MG63 (cell line): ENCODE data around the gene HID1. TPM values are rescaled to one million over a fixed set of nuclear protein-coding genes. Genes with fewer than 3 reads are reported as not detected.
"Not testable (repeated sequence)": the region's sequence is repeated elsewhere in the genome, so short reads cannot be mapped to it uniquely, and the experiment has no call there.

Source experiments
- DNase-seq: peaks from one replicate; pipeline ENCODE4 v3.0.0-alpha.2; 2020
- H3K27me3 ChIP-seq: fragments of 250-450 bp; sonication (Bioruptor Pico); 2 replicates; pipeline ENCODE4 v1.5.1; 2020; ENCODE audit warnings: mild to moderate bottlenecking, moderate library complexity
- H3K36me3 ChIP-seq: fragments of 250-450 bp; sonication (Bioruptor Pico); 2 replicates; pipeline ENCODE4 v1.5.1; 2020; ENCODE audit warnings: mild to moderate bottlenecking, moderate library complexity
- H3K4me3 ChIP-seq: fragments of 250-450 bp; sonication (Bioruptor Pico); 2 replicates; pipeline ENCODE4 v1.5.1; 2020; ENCODE audit warnings: mild to moderate bottlenecking, moderate library complexity
- H3K9me3 ChIP-seq: fragments of 250-450 bp; sonication (Bioruptor Pico); 2 replicates; pipeline ENCODE4 v1.5.1; 2020; ENCODE audit warnings: mild to moderate bottlenecking, moderate library complexity
- total RNA-seq: library from RNA; depleted of rRNA; stranded (reverse); fragments of >200 nt; shearing (Covaris generic); gene quantifications from 2 replicates; pipeline ENCODE4 v1.2.3, GENCODE V29; 2014; ENCODE audit warnings: low replicate concordance

HID1 gene
- total RNA-seq, 1 experiment from 2014 or later = not detected

DNA sequence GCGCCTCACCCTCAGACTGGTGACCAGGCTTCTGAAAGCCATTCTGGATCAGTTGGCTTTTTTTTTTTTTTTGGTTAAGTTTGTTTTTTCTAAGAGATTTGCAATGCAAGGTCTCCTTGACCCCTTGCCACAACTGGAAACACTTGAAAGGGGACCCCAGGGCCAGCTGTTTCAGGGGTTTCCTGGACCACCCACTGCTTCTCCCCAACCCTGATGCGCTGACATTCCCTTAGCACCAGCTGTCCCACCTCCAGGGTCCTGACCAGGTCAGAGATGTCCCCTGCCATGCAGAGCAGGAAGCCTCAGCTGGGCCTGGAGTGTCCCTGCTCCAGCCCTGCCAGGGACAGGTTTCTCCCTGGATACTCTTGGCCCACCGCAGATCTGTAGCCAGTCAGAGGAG lies 31.8 kb upstream of the HID1 start:
- Histone ChIP-seq H3K27me3 (no peaks in the 10 kb centered on the region), H3K36me3 (no peaks in the 10 kb centered on the region), H3K4me3 (no peak overlapping the region), H3K9me3 (no peaks in the 10 kb centered on the region)
- no peak for DNase-seq

DNA sequence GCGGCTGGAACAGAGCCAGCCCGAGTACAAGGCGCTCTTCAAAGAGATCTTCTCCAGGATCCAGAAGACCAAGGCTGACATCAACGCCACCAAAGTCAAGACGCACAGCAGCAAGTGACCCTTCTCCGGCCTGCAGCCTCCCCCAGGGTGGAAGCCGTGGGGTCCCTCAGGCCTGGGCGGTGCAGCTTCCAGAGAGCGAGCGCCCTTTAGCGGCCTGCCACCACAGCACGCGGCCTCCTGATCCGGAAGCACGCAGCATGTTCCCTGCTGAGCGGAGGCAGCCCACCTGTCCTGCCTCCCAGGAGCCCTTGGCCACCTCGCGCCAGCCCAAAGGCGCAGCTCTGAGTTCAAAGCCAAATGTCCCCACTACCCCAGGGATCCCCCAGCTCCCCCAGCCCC lies 31.4 kb upstream of the HID1 start:
- no peak for DNase-seq
- H3K27me3 ChIP-seq = no peaks in the 10 kb centered on the region
- H3K9me3 ChIP-seq = no peaks in the 10 kb centered on the region
- H3K36me3 ChIP-seq = no peaks in the 10 kb centered on the region
- H3K4me3 ChIP-seq = no peak overlapping the region

DNA sequence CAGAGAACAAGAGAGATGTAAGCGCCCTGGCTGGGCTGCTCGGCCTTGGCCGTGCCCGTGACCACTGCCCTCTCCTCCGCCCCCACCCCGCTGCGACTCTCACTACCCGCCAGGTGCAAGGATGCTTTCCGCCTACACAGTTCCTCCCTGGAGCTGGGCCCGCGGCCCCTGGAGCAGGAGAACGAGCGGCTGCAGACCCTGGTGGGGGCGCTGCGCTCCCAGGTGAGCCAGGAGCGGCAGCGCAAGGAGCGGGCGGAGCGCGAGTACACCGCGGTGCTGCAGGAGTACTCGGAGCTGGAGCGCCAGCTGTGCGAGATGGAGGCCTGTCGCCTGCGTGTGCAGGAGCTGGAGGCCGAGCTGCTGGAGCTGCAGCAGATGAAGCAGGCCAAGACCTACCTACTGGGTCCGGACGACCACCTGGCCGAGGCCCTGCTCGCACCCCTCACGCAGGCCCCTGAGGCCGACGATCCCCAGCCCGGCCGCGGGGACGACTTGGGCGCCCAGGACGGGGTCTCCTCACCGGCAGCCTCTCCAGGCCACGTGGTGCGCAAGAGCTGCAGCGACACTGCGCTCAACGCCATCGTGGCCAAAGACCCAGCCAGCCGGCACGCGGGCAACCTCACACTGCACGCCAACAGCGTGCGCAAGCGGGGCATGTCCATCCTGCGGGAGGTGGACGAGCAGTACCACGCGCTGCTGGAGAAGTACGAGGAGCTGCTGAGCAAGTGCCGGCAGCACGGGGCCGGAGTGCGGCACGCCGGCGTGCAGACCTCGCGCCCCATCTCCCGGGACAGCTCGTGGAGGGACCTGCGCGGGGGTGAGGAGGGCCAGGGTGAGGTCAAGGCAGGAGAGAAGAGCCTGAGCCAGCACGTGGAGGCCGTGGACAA lies 30.8 kb upstream of the HID1 start:
- no peak for DNase-seq
- Histone ChIP-seq H3K9me3 (no peaks in the 10 kb centered on the region), H3K27me3 (no peaks in the 10 kb centered on the region), H3K4me3 (no peak overlapping the region), H3K36me3 (no peaks in the 10 kb centered on the region)

DNA sequence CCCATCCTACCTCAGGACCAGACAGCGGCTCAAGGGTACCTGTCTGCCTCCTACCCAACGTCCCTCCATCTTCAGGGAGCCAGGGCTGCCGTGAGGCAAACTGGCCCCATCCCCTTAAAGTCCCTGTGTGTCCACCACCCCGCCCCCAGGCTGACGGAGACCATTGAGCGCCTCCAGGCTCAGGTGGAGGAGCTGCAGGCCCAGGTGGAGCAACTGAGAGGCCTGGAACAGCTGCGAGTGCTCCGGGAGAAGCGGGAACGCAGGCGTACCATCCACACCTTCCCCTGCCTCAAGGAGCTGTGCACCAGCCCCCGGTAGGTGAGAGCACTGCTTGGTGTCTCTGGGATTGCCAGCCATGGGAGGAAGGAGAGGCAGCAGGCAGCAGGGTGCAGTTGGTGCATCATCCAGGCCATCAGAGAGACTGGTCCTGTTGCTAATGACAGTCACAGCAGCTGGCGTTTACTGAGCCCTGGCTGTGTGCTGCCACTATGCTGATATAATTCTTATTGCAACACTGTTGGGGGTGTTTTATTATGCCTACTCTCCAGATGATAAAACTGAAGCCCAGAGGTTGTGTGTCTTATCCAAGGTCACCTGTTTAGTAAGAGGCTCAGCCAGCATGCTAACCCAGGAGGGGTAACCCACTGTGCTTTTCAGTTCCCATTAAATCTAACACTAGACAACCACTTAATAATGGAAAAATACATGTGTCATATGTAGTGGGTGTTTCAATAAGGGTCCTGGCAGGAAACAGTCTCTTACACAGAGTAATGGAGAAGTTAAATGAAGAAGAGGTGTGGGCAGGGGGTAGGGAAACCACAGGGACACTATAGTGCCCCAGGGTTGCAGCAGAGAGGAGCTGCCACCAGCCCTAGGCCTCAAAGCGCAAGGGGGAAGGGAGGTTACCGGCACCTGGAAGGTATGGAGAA lies 29.6 kb upstream of the HID1 start:
- no peak for DNase-seq
- no peaks in the 10 kb centered on the region for H3K36me3 ChIP-seq
- no peaks in the 10 kb centered on the region for H3K9me3 ChIP-seq
- no peaks in the 10 kb centered on the region for H3K27me3 ChIP-seq
- no peak overlapping the region for H3K4me3 ChIP-seq

DNA sequence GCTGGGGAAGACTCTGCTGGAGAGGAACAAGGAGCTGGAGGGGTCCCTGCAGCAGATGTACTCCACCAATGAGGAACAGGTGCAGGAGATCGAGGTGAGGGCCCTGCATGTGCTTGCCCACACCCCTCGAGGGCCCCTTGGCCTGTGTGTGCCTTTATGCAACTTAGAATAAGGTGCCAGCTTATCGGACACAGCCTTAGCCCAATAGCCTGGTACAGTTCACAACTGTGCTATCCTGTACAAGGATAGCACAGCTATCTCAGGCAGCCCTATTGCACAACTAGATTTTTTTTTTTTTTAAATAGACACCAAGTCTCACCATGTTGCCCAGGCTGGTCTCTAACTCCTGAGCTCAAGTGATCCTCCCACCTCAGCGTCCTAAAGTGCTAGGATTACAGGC lies 27.0 kb upstream of the HID1 start:
- Histone ChIP-seq H3K36me3 (no peaks in the 10 kb centered on the region), H3K27me3 (no peaks in the 10 kb centered on the region), H3K9me3 (no peaks in the 10 kb centered on the region), H3K4me3 (no peak overlapping the region)
- DNase-seq = no peak

DNA sequence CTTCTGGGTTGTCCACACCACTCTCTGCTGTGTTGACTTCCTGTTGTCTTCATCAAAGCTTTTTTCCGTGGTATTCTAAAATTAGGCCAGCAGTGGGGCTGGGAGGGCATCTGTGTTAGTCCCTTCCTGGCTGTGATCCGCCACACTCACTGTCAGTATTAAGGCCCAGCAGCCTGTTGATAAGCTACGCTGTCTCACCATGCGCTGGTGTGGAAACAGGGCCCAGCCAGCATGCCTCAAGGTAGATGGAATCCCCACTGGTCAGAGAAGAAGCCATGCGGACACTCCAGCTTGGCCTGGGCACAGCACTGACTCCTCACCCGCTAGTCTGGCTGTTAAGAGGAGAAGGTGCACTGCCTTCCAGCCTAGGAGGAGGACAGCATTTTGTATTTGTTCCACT lies 26.2 kb upstream of the HID1 start:
- no peaks in the 10 kb centered on the region for H3K27me3 ChIP-seq
- DNase-seq = no peak
- no peaks in the 10 kb centered on the region for H3K36me3 ChIP-seq
- H3K9me3 ChIP-seq = no peaks in the 10 kb centered on the region
- H3K4me3 ChIP-seq = no peak overlapping the region

DNA sequence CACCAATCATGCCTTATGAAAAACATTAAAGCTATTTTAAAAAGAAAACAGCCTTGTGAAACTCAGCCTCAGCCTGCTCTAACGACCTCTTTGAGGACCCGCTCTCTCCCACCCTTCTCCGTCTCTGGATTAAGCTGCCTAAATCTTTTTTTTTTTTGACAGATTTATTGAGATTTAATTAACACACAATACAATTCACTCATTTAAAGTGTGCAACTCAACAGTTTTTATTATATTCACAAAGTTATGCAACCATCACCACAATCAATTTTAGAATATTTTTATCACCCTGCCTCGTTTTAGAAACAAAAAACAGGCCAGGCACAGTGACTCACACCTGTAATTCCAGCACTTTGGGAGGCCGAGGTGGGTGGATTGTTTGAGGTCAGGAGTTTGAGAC lies 23.3 kb upstream of the HID1 start:
- H3K27me3 ChIP-seq = no peaks in the 10 kb centered on the region
- DNase-seq = no peak
- no peaks in the 10 kb centered on the region for H3K9me3 ChIP-seq

DNA sequence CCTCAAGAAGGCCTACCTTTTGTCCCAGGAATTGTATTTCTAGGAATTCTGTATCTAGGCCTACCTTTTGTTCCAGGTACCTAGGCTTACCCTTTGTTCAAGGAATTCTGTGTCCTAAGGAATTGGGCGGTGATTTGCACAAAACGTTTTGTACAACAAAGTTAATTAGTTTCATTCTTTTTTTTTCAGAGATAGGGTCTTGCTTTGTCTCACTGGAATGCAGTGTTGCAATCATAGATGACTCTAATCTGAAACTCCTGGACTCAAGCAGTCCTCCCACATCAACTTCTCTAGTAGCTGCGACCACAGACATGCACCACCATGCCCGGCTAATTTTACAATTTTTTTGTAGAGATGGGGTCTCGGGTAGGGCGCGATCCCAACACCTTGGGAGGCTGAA lies 21.9 kb upstream of the HID1 start:
- H3K4me3 ChIP-seq = no peak overlapping the region
- no peaks in the 10 kb centered on the region for H3K9me3 ChIP-seq
- H3K27me3 ChIP-seq = no peaks in the 10 kb centered on the region
- DNase-seq = no peak
- H3K36me3 ChIP-seq = no peaks in the 10 kb centered on the region

More for the DNA sequence above, 23.3 kb upstream of the HID1 start:
- Histone ChIP-seq H3K4me3 (no peak overlapping the region), H3K36me3 (no peaks in the 10 kb centered on the region)

DNA sequence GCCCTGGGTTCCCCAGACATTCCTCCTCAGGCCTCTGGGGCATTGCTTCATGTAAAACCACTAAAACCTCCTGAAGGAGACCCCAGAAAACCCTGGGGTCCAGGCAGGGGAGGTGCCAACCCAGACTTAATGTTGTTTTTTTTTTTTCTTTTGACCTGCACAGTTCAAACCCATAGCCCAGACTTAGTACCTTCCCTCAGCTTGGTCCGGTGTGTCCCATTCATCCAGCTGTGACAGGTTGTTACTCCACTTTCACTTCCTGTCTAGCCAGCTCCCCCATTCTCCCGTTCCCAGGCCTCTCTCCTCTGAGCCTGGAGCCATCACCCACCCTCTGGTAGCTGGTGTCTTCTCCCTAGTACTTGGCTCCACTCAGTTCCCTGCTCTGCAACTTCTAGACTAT lies 19.7 kb upstream of the HID1 start:
- no peak for DNase-seq
- Histone ChIP-seq H3K36me3 (no peaks in the 10 kb centered on the region), H3K9me3 (no peaks in the 10 kb centered on the region), H3K4me3 (no peak overlapping the region), H3K27me3 (no peaks in the 10 kb centered on the region)

DNA sequence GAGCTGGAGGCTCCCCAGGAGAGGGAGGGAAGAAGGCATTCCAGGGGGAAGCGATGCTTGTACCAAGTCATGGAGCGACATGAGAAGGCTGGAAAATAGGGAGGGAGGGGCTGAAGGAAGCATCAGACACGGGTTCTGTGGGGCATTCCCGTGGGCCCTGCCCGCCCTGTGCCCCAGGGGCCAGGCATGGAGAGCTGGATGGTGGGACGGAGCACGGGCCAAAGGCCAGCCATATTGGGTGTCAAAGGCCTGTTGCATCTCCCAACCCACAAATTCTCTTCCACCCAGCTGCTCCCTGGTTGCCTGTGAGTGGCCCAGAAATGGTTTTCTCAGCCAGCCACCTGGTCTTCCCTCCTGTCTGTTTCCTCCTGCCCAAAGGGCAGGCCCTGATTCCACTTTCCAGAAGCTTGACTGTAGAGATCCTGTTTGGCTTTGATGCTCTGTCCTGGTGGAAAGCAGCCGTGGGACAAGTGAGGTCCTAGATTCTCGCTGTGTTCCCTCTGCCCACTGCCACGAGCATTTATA lies 18.1 kb upstream of the HID1 start:
- no peak for DNase-seq
- no peak overlapping the region for H3K4me3 ChIP-seq
- no peaks in the 10 kb centered on the region for H3K27me3 ChIP-seq
- no peaks in the 10 kb centered on the region for H3K9me3 ChIP-seq
- no peaks in the 10 kb centered on the region for H3K36me3 ChIP-seq

DNA sequence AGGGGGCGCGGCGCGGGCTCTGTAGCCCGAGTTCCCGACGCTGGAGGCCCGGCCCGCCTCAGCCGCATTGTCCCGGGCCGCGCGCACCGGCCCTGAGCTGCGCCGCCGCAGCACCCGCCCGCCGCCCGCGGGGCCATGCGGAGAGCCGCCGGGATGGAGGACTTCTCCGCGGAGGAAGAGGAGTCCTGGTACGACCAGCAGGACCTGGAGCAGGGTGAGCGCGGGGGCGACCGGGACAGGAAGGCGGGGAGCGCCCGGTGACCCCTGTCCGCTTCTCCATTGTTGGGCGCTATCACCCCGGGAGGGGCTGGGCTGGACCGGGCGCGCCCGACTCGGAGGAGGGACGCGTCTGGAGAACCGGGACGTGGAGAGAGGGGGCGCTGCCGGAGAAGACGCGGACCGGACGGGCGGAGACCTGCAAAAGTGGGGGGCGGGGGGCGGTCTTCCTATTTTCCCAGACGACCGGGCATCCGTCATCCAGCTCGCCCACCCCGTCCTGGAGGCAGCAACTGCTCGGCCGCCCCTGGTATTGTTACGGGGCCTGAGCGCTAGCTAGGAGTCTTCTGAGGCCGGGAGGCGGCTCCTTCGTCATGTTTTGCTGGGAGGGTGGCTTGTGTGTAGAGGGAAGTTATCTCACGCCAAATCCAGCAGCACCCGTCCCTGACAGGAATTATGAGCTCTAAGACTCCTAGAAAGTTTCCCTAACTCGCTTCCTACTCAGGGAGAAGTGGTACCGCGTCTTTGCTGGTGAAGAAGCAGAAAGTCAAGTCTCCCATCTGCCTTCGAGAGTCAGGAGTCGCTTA lies 15.6 kb upstream of the HID1 start:
- no peaks in the 10 kb centered on the region for H3K27me3 ChIP-seq
- peak; percentile 77 for DNase-seq
- peak overlapping the region; percentile 71 for H3K4me3 ChIP-seq

DNA sequence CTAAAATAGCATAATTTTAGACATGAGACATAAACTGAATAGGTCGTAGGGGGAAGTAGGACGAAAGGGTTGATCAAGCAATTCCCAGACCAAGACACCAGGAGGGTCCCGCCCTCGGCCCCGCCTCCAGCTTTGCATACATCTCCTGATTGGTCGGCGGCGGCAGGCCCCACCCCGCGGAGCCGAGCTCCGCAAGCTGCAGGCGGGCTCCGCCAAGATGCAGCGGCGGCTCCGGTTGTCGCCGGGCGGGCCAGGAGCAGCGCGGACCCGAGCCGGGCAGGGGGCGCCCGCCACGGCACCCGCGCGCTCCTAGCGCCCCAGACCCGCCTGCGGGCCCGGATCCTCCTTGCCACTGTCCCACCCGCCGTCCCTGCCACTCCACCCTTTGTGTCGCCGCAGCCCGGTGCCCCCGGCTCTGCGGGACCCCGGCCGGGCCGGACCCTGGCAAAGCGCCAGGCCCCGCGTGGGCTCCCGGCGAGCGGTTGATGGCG lies 14.9 kb upstream of the HID1 start, which contains the start of gene CDR2L:
TSS of gene CDR2L (plus strand) at position 215 of the 491 bp plus-strand sequence. CDS start 412 bp downstream, outside the sequence.
- DNase-seq = peak; percentile 95
- Histone ChIP-seq H3K36me3 (no peaks in the 10 kb centered on the region), H3K9me3 (no peaks in the 10 kb centered on the region), H3K4me3 (peak within 1 kb of the TSS; percentile 71), H3K27me3 (no peaks in the 10 kb centered on the region)

More for the DNA sequence above, 15.6 kb upstream of the HID1 start:
- no peaks in the 10 kb centered on the region for H3K36me3 ChIP-seq
- H3K9me3 ChIP-seq = no peaks in the 10 kb centered on the region

DNA sequence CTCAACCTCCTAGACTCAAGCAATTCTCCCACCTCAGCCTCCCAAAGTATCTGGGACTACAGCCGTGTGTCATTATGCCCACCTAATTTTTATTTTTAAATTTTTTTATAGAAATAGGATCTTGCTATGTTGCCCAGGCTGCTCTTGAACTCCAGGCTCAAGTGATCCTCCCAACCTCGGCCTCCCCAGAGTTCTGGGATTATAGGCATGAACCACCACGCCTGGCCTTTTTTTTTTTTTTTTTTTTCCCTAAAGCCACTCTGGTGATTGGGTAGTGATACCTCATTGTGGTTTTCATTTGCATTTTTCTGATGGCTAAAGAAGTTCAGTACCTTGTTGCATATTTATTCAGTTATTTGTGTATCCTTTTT lies 13.6 kb upstream of the HID1 start:
- DNase-seq = no peak
- H3K36me3 ChIP-seq = no peaks in the 10 kb centered on the region

DNA sequence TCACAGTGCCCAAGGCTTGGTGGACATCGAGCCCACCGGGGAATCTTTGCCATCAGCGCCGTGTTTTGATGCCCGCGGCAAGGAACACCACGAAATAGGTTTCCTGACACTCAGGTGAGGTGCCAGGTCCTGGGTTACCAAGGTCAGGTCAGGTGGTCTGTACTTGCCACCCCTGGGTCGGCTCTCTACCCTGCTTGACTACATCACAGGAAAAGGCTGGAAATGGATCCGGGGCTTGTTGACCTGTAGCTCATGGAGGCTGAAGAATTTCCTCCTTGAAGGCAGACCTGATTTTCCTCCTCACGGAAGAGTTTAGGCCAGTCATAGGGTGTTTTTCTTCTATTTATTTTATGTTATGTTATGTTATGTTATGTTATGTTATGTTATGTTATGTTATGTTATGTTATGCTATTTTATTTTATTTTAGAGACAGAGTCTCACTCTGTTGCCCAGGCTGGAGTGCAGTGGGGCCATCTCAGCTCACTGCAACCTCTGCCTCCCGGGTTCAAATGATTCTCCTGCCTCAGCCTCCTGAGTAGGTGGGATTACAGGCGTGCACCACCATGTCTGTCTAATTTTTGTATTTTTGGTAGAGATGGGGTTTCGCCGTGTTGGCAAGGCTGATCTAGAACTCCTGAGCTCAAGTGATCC lies 10.2 kb upstream of the HID1 start:
- H3K36me3 ChIP-seq, H3K27me3 ChIP-seq, DNase-seq, H3K9me3 ChIP-seq: not testable (repeated sequence)
- H3K4me3 ChIP-seq = peak overlapping the region; percentile 54

More for the DNA sequence above, 13.6 kb upstream of the HID1 start:
- Histone ChIP-seq H3K9me3 (no peaks in the 10 kb centered on the region), H3K4me3 (no peak overlapping the region), H3K27me3 (no peaks in the 10 kb centered on the region)

DNA sequence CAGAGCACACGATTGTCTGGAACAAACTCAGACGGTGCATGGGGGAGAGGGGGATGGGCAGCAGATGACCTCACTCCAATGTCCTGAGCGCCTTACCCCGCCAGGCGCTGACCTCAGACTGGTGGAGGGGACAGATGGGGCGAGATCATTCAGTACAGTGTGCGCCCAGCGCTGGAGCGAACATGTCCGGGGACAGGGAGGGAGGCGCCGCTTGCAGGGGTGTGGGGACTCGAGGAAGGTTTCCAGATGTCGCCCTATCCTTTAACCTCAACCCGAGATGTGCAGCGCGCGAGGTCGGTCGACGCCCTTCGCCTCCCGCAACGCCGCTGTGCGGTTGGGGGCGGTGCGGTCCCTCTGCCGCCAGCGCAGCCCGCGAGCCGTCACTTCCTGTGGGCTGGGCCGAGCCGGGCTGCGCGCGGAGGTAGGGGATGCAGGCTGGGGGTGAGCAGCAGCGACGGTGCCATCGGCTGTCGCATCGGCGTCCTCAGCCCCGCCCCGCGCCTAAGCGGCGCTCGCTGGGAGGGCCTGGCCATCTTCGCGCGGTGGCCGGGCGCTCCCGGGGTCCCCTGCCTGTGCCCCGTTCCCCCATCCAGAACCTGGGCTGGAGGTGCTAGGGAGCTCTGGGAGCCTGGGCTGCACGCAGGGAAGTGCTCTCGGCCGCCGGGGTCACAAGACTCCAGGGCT lies 9.6 kb upstream of the HID1 start:
- H3K4me3 ChIP-seq = peak overlapping the region; percentile 54
- no peaks in the 10 kb centered on the region for H3K27me3 ChIP-seq
- no peaks in the 10 kb centered on the region for H3K9me3 ChIP-seq
- peak; percentile 72 for DNase-seq
- no peaks in the 10 kb centered on the region for H3K36me3 ChIP-seq
